ENCODE data around the gene ZBTB14.

Gene ZBTB14, protein sequence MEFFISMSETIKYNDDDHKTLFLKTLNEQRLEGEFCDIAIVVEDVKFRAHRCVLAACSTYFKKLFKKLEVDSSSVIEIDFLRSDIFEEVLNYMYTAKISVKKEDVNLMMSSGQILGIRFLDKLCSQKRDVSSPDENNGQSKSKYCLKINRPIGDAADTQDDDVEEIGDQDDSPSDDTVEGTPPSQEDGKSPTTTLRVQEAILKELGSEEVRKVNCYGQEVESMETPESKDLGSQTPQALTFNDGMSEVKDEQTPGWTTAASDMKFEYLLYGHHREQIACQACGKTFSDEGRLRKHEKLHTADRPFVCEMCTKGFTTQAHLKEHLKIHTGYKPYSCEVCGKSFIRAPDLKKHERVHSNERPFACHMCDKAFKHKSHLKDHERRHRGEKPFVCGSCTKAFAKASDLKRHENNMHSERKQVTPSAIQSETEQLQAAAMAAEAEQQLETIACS

GRCh38 chr18:5295231-5295920 is at the start of gene ZBTB14:
Gene ZBTB14 (minus strand): TSS chr18:5295726. CDS start chr18:5293246, 2,480 bp downstream.
- peak; percentile 19 for DNase-seq

DNA sequence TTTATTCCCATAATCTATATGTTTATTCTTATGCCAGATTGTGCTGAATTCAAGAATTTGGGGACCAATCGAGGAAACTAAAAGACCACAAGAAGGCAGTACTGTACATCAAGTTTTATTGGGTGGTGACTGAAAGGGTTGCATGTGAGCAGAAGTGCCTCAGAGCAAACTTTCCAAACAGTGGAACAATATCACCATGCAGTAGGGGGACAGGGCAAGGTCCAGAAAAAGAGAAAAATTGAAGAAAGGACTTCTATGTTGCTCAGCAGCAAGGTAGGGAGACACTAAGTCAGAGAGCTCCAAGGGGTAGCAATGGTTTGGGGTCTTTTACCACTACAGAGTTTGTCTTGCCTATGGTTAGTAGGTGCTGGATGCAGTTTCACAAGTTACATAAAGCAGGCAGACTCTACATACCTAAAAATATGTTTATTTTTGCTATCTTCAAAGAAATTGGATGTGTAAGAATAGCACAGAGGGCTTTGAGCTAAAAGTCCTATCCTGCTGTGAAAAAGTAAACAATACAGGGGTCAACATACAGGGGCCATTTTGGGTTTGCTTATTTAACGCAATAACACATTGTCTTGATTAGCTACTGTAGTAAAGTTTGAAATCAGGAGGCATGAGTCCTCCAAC is 43.8 kb upstream of the ZBTB14 start:
- DNase-seq: no peak

DNA sequence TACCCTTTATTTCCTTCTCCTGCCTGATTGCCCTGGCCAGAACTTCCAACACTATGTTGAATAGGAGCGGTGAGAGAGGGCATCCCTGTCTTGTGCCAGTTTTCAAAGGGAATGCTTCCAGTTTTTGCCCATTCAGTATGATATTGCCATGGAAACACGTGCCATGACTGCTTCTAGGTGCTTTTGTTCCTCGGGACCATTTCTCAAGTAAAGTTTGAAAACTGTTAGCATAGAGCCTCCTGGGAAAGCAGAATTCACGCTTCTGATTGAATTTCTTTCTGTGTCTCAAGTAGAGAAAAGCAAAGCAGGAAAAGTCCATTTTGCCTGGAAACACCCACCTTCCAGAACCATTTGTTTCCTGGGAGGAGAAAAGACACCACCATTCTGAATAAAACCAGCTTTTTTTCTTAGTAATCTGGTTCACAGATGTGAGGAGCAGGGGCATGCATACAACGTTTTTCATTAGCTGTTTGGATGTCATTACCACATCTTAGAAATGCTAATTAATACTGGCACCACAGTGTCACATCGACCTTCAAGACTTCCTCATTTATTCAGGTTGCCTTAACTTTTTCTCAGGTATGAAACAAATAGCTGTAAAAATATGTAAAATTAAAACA is 39.0 kb upstream of the ZBTB14 start:
- no peak for DNase-seq

DNA sequence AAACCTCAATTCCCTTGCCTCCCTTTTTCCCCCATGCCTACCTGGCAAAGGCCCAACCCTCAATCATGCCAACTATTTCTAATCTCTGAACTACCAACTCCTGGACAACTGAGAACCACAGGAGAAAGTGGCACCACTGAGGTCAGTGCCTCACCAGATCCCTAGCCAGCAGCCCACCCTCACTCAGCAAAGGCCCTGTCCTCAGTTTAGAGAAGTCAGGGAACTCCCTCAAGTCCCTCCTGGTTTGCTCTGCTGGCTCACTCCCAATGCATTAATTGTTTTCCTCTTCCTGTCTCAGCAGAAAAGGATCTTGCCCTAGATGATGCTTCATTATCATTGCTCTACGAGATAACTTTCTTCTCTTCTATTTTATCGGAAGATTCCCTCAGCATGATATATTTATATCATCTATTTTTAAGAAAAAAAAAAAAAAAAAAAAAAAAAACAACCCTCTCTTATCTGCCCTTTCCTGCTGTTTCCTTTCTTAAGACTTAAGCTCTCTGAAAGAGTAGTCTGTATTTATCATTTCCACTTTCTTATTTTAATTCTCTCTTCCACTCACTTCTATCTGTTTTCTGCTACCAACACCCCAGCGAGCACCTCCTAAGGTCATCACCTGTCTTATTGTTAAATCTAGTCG is 22.7 kb upstream of the ZBTB14 start:
- no peak for DNase-seq

DNA sequence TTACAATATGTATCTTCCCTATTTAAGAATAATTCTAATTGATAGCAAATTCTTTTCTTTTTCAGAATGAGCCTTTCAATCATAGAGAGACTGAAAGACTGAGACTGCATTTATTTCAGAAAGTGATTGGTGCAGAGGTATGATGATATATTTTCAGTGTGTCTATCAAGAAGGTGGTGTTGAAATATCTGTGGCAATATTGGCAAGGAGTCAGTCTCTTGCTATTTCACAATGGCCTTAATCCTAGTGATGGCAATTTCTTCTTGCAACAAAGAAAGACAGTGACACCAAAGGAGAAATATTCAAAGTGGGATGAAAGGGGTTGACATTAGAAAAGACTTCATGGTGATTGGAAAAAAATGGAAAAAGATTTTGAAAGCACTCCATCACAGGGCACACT is 21.7 kb upstream of the ZBTB14 start:
- no peak for DNase-seq

DNA sequence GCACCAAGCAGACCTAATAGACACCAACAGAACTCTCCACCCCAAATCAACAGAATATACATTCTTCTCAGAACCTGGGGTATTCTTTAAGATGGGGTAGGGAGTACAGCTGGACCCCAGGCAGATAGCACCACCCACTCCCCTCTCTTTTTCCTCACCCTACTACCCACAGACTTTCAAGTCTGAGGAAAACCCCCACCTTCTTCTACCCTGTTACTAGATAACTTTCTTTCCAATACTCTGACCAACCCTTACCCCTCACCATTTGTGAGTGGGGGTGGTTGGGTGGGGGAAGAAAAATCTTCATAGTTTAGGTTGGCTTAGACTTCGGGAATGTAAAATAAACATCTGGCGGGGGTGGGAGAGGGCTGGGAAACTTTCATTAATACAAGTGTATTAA is 20.3 kb upstream of the ZBTB14 start:
- DNase-seq: no peak

DNA sequence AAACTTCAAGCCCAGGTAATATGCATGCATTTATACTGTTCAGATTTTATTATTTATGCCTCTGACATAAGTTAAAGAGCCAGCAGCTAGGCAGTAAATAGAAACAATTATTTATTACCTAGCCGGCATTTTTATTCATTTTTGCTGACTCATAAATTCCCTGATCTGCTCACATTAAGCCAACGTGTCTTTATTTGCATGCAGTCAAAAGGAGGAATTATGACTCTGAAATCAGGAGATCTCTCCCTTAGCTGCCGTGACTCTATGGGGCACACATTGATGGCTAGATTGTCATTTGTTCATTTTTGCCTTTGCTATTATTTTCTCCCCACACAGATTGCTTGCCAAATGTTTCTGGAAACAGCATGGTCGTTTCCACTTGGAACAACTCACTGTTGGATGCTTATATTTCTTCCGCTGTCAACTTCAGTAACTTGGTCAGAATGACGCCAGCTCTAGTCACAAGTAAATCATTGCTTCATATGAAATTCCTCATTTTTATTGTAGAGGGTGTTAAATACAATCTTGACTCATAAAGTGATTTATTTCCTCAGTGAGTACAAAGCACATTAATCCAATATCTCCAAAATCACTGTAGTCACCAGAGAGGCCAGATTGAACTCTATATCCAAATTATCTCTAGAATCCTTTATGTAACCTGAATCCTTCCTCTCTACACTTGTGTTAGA is 15.9 kb upstream of the ZBTB14 start:
- DNase-seq: no peak

GRCh38 chr18:5309888-5310470 is 14.5 kb upstream of the ZBTB14 start:
- DNase-seq: peak; percentile 11

DNA sequence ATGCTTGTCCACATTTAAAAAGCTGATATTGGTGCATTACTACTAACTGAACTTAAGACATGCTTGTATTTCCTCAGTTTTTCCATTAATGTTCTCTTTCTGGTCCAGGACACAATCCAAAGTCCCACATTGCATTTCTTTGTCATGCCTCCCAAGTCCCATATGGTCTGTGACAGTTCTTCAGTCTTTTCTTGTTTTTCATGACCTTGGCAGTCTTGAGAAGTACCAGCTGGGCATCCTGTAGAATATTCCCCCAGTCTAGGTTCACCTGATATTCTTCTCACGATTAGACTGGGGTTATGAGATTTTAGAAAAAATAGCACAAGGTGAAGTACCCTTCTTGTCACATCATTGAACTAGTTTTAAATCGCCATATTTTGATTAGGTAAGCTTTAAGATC is 10.3 kb upstream of the ZBTB14 start:
- no peak for DNase-seq

- no peak for DNase-seq
These were observed 8.7 kb upstream of the ZBTB14 start for GRCh38 chr18:5304232-5304631.

DNA sequence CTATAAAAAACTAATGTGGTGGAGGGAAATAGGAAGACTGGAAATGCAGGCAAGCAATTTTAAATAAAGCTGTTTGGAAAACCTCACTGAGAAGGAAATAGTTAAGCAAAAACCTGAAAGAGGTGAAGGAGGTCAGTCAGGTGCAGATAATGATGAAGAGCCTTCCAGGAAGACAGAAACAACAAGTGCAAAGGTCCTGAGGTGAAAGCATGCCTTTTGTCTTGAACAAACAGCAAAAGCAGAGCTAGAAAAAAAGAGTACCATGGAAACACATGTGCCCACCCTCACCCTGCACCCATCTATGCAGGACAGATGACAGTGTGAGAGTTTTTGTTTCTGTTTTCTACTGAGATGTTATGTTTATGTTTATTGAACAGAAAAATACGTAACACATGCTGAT is 8.1 kb upstream of the ZBTB14 start:
- no peak for DNase-seq

GRCh38 chr18:5302606-5303005 is 7.1 kb upstream of the ZBTB14 start:
- no peak for DNase-seq

- no peak for DNase-seq
These were observed 5.0 kb upstream of the ZBTB14 start for GRCh38 chr18:5300476-5301010.

- no peak for DNase-seq
These were observed 2.8 kb upstream of the ZBTB14 start for GRCh38 chr18:5298156-5298852.

DNA sequence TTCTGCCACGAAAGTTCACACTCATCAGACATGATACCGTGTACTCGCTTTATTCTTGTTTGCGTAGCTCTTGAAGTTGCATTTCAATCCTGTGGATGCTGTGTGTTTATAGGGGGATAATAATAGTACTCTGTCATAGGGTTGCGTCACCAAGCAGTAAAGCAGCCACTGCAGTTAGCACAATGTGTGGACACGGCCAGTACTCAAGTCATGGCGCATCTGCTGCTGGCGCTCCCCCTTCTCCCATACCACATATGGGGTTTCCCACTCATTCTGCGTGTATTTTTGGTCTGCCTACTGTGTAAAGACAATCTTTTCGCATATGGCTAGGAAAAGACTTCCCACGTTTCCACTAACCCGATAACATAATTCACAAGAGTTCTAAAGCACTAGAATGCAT is 2.1 kb upstream of the ZBTB14 start:
- peak; percentile 0 for DNase-seq

DNA sequence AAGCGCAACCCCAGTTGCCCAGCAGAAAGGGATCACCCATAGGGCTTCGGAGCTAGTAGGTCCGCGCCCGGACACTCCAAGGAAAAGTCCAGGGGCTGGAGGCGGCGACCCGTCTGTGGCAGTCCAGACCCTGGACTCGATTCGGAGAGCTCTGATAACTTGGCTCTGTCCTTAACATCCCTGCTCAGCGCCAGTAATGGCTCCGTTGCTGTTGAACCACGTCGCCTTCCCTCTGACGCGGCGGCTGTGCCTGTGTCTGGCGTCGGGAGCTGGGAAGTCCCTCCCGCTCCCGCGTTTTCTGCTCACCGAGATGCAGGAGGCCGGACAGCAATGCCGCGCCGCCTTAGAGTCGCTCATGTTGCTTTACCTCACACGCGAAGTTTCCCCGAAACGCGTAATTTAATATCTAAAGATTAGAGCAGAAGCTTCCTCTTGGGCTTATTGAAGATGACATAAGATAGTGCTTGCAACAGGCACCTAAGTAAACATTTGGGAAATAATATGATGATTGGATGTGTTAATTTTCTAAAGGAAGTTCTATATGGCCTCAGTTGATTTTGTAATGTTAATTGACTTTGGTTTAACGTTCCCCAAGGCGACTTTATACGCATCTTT is 1.3 kb upstream of the ZBTB14 start:
- no peak for DNase-seq

GRCh38 chr18:5295981-5296705 is 617 bp upstream of the ZBTB14 start:
- peak; percentile 74 for DNase-seq

- peak; percentile 19 for DNase-seq
These were observed 882 bp downstream of the ZBTB14 start for GRCh38 chr18:5294457-5295230.

DNA sequence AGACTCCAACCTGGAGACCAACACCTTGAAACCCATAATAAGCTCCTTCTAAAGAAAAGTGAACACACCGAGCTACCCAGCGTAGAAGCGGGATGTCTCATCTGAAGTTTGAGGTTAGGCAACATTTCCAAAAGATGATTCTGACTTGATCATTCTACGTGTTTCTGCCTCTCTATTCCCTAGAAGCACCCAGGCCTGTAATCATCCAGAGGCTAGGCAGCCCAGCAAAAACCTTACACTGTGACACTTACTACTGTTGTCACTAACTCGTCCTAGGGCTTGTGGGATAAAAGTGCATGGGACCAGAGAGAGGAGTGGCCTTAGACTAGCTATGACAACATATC is 1.4 kb downstream of the ZBTB14 start:
- DNase-seq: no peak

Data from NK-92 treated with Interleukin-12 subunit alpha and Interleukin-12 subunit beta, amount 100 ng/mL, for 24 hours (cell line).